Liver (tissue), 9 donors: ENCODE data around the gene WDFY3. TPM values are rescaled to one million over a fixed set of nuclear protein-coding genes. Genes with fewer than 3 reads are reported as not detected.
"Not testable (repeated sequence)": the region's sequence is repeated elsewhere in the genome, so short reads cannot be mapped to it uniquely, and the experiment has no call there.

Experiments
- DNase-seq: peaks from one replicate; pipeline ENCODE4 v3.0.0-alpha.2; 2017; ENCODE audit warnings: low spot score
- H3K27ac ChIP-seq, 2 donors: one replicate each; pipeline ENCODE4 v1.7.0; 2013; ENCODE audit warnings: inconsistent platforms in 2 of 2, low read length in 2 of 2, control low read depth in 1 of 2, low read depth in 1 of 2, mild to moderate bottlenecking in 1 of 2
- H3K27me3 ChIP-seq, 4 donors: one replicate each; pipeline versions ENCODE4 v1.6.1 to v1.7.0; 2013; ENCODE audit warnings: low read length in 3 of 4, inconsistent platforms in 1 of 4, mild to moderate bottlenecking in 1 of 4, moderate library complexity in 1 of 4; ENCODE audit not compliant: control insufficient read depth in 4 of 4, insufficient read depth in 4 of 4
- H3K36me3 ChIP-seq, 4 donors: one replicate each; pipeline versions ENCODE4 v1.6.1 to v1.7.0; 2013; ENCODE audit warnings: low read length in 3 of 4, mild to moderate bottlenecking in 3 of 4, low read depth in 1 of 4, moderate library complexity in 1 of 4; ENCODE audit not compliant: control insufficient read depth in 4 of 4, insufficient read depth in 3 of 4
- H3K4me1 ChIP-seq, 4 donors: one replicate each; pipeline versions ENCODE4 v1.6.1 to v1.7.0; 2013; ENCODE audit warnings: low read length in 3 of 4, mild to moderate bottlenecking in 3 of 4, moderate library complexity in 1 of 4; ENCODE audit not compliant: control insufficient read depth in 4 of 4, insufficient read depth in 4 of 4
- H3K4me3 ChIP-seq, 3 donors: one replicate each; pipeline versions ENCODE4 v1.6.1 to v1.7.0; 2013; ENCODE audit warnings: low read length in 3 of 3, control low read depth in 1 of 3, low read depth in 1 of 3, mild to moderate bottlenecking in 1 of 3
- H3K9ac ChIP-seq, 2 donors: one replicate each; pipeline ENCODE4 v1.7.0; 2013; ENCODE audit warnings: low read length in 2 of 2, mild to moderate bottlenecking in 2 of 2, moderate library complexity in 2 of 2, control low read depth in 1 of 2, low read depth in 1 of 2
- H3K9me3 ChIP-seq, 4 donors: one replicate each; pipeline versions ENCODE4 v1.6.1 to v1.7.0; 2013; ENCODE audit warnings: low read length in 3 of 4; ENCODE audit not compliant: control insufficient read depth in 4 of 4
- ATF3 ChIP-seq: IDR thresholded peaks from 2 replicates; pipeline ENCODE4 v1.6.1; 2016; ENCODE audit warnings: antibody characterized with exemption
- CTCF ChIP-seq: fragments of 150-350 bp; IDR thresholded peaks from 2 replicates; pipeline ENCODE4 v1.5.1; 2017; ENCODE audit warnings: improper control_type of control experiment, low read depth, low read length; ENCODE audit not compliant: missing input control
- EGR1 ChIP-seq, 2 donors: IDR thresholded peaks; 2 replicates each; pipeline ENCODE4 v1.6.1; 2016 to 2018; ENCODE audit warnings: antibody characterized with exemption in 2 of 2, low read depth in 2 of 2
- FOXA2 ChIP-seq: IDR thresholded peaks from 2 replicates; pipeline ENCODE4 v1.6.1; 2016; ENCODE audit warnings: antibody characterized with exemption
- GABPA ChIP-seq, 2 donors: IDR thresholded peaks in 1 of 2; conservative IDR thresholded peaks in 1 of 2; 2 replicates each; pipeline ENCODE4 v1.6.1; 2016; ENCODE audit warnings: antibody characterized with exemption in 2 of 2, mild to moderate bottlenecking in 1 of 2, moderate library complexity in 1 of 2
- HNF4A ChIP-seq, 2 donors: conservative IDR thresholded peaks; 2 replicates each; pipeline ENCODE4 v1.6.1; 2016; ENCODE audit warnings: antibody characterized with exemption in 2 of 2, mild to moderate bottlenecking in 2 of 2
- HNF4G ChIP-seq: IDR thresholded peaks from 2 replicates; pipeline ENCODE4 v1.6.1; 2016; ENCODE audit warnings: antibody characterized with exemption
- NR2F2 ChIP-seq: IDR thresholded peaks from 2 replicates; pipeline ENCODE4 v1.6.1; 2016; ENCODE audit warnings: antibody characterized with exemption
- RAD21 ChIP-seq, 2 donors: IDR thresholded peaks; 2 replicates each; pipeline ENCODE4 v1.6.1; 2016; ENCODE audit warnings: antibody characterized with exemption in 2 of 2, mild to moderate bottlenecking in 2 of 2
- REST ChIP-seq: IDR thresholded peaks from 2 replicates; pipeline ENCODE4 v1.6.1; 2016; ENCODE audit warnings: antibody characterized with exemption, mild to moderate bottlenecking
- SP1 ChIP-seq: IDR thresholded peaks from 2 replicates; pipeline ENCODE4 v1.6.1; 2018; ENCODE audit warnings: antibody characterized with exemption, mild to moderate bottlenecking
- TAF1 ChIP-seq: conservative IDR thresholded peaks from 2 replicates; pipeline ENCODE4 v1.6.1; 2016; ENCODE audit warnings: antibody characterized with exemption, mild to moderate bottlenecking
- YY1 ChIP-seq: IDR thresholded peaks from 2 replicates; pipeline ENCODE4 v1.6.1; 2016; ENCODE audit warnings: antibody characterized with exemption, mild to moderate bottlenecking
- WGBS: extraction: QIAGEN DNeasy Blood & Tissue Kit; methylation state at CpG from one replicate; pipeline ENCODE4 v1.1.7; 2013; 5-methylcytosine and 5-hydroxymethylcytosine counted together
- polyA plus RNA-seq, 2 donors: library from polyadenylated mRNA; stranded (reverse) in 1 of 2; unstranded in 1 of 2; fragments of 200-250 nt in 1 of 2; fragments of >200 nt in 1 of 2; fragmentation: Nextera tagmentation in 1 of 2; extraction: Ambion mirVana in 1 of 2; gene quantifications; one replicate each; pipeline versions ENCODE4 v1.2.1 to v1.2.3, GENCODE V29; 2013 to 2015
- total RNA-seq, 2 donors: library from RNA; depleted of rRNA; stranded (reverse); fragments of >200 nt; gene quantifications; one replicate each; pipeline ENCODE4 v1.2.3, GENCODE V29; 2014
- TF ChIP-seq, protein P1 (sequence below): IDR thresholded peaks from 2 replicates; pipeline ENCODE4 v1.6.1; 2016; ENCODE audit warnings: antibody characterized with exemption
- TF ChIP-seq, protein P2 (sequence below): IDR thresholded peaks from 2 replicates; pipeline ENCODE4 v1.6.1; 2016; ENCODE audit warnings: antibody characterized with exemption
- donor health status: healthy.
- donor health status: healthy.
- donor health status: healthy.
- donor health status: healthy.
- donor health status: healthy.

Gene WDFY3
- total and polyA plus RNA-seq, 4 donors, result 3.2 to 50.5 (median 19.2) TPM

DNA sequence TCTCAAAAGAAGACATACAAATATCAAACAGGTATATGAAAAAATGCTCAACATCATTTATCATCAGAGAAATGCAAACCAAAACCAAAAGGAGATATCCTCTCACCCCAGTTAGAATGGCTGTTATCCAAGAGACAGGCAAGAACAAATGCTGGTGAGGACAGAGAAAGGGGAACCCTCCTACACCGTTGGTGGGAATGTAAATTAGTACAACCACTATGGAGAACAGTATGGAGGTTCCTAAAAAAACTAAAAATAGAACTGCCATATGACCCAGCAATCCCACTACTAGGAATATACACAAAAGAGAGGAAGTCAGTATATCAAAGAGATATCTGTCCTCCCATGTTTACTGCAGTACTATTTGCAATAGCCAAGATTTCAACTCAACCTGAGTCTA is 300.1 kb downstream of the WDFY3 start:
- Histone ChIP-seq H3K9me3 (no peaks in the 10 kb centered on the region), H3K27me3 (no peaks in the 10 kb centered on the region), H3K4me3 (no peak overlapping the region), H3K4me1 (no peaks in the 10 kb centered on the region), H3K36me3 (peaks cover 0 to 9% (median 2%) of the 10 kb centered on the region in 4 donors), H3K9ac (no peak overlapping the region), H3K27ac (no peak overlapping the region)
- TF ChIP-seq FOXA2 (no peak), EGR1 (IDR thresholded peaks at IDR 0.05; ENCODE audit: low read depth in 2 of 2) (no peak), GABPA (IDR thresholded peaks at IDR 0.05 in 1 of 2, conservative IDR thresholded peaks at IDR 0.05 in 1 of 2) (no peak), SP1 (no peak), NR2F2 (no peak)
- DNase-seq, result no peak
- WGBS, result 87% methylated on average over 1 of the region's 1 CpG

- not testable (repeated sequence) for H3K27me3 ChIP-seq, H3K9me3 ChIP-seq, H3K4me3 ChIP-seq, H3K27ac ChIP-seq, H3K36me3 ChIP-seq, H3K9ac ChIP-seq, H3K4me1 ChIP-seq, DNase-seq
- WGBS, result 97% methylated on average over 19 of the region's 19 CpGs
Observed at GRCh38 chr4:84664767-84665166, 301.7 kb downstream of the WDFY3 start.

- DNase-seq, result no peak
- Histone ChIP-seq H3K9ac (no peak overlapping the region), H3K4me3 (no peak overlapping the region), H3K9me3 (no peaks in the 10 kb centered on the region), H3K4me1 (no peaks in the 10 kb centered on the region), H3K36me3 (no peaks in the 10 kb centered on the region), H3K27me3 (no peaks in the 10 kb centered on the region), H3K27ac (no peak overlapping the region)
- TF ChIP-seq NR2F2 (peak; percentile 41), TAF1 (no peak), HNF4G (no peak)
- 40% methylated on average over 4 of the region's 4 CpGs for whole genome bisulfite sequencing
Observed at GRCh38 chr4:84661191-84661939, 305.1 kb downstream of the WDFY3 start.

GRCh38 chr4:84660606-84661005 is 305.9 kb downstream of the WDFY3 start:
- Histone ChIP-seq H3K9me3 (no peaks in the 10 kb centered on the region), H3K27me3 (no peaks in the 10 kb centered on the region), H3K4me1 (no peaks in the 10 kb centered on the region), H3K4me3 (no peak overlapping the region), H3K27ac (no peak overlapping the region), H3K9ac (no peak overlapping the region), H3K36me3 (no peaks in the 10 kb centered on the region)
- 88% methylated on average over 3 of the region's 3 CpGs for WGBS
- DNase-seq, result no peak
- TF ChIP-seq, protein P1, sequence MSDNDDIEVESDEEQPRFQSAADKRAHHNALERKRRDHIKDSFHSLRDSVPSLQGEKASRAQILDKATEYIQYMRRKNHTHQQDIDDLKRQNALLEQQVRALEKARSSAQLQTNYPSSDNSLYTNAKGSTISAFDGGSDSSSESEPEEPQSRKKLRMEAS, result no peak
- no peak for TF ChIP-seq REST
- no peak for TF ChIP-seq TAF1
- TF ChIP-seq YY1, result no peak
- TF ChIP-seq EGR1 (IDR thresholded peaks at IDR 0.05; ENCODE audit: low read depth in 2 of 2), result no peak
- TF ChIP-seq CTCF, result no peak
- TF ChIP-seq NR2F2, result no peak
- TF ChIP-seq RAD21 (IDR thresholded peaks at IDR 0.05), result no peak
- no peak for TF ChIP-seq HNF4G
- TF ChIP-seq GABPA (IDR thresholded peaks at IDR 0.05 in 1 of 2, conservative IDR thresholded peaks at IDR 0.05 in 1 of 2), result no peak
- TF ChIP-seq HNF4A (conservative IDR thresholded peaks at IDR 0.05), result no peak
- no peak for TF ChIP-seq ATF3
- TF ChIP-seq, protein P2, sequence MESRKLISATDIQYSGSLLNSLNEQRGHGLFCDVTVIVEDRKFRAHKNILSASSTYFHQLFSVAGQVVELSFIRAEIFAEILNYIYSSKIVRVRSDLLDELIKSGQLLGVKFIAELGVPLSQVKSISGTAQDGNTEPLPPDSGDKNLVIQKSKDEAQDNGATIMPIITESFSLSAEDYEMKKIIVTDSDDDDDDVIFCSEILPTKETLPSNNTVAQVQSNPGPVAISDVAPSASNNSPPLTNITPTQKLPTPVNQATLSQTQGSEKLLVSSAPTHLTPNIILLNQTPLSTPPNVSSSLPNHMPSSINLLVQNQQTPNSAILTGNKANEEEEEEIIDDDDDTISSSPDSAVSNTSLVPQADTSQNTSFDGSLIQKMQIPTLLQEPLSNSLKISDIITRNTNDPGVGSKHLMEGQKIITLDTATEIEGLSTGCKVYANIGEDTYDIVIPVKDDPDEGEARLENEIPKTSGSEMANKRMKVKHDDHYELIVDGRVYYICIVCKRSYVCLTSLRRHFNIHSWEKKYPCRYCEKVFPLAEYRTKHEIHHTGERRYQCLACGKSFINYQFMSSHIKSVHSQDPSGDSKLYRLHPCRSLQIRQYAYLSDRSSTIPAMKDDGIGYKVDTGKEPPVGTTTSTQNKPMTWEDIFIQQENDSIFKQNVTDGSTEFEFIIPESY, result no peak
- no peak for TF ChIP-seq SP1
